HG03439 (cell line): ENCODE results near the gene MCEE.
"Not testable (repeated sequence)": the region's sequence is repeated elsewhere in the genome, so short reads cannot be mapped to it uniquely, and the experiment has no call there.

ENCODE experiments used
- ATAC-seq: cut with Tn5 transposase; IDR thresholded peaks from one replicate; pipeline ENCODE4 v1.9.1; 2021; ENCODE audit warnings: mild to moderate bottlenecking, moderate library complexity; ENCODE audit not compliant: unreplicated experiment

The MCEE gene

DNA sequence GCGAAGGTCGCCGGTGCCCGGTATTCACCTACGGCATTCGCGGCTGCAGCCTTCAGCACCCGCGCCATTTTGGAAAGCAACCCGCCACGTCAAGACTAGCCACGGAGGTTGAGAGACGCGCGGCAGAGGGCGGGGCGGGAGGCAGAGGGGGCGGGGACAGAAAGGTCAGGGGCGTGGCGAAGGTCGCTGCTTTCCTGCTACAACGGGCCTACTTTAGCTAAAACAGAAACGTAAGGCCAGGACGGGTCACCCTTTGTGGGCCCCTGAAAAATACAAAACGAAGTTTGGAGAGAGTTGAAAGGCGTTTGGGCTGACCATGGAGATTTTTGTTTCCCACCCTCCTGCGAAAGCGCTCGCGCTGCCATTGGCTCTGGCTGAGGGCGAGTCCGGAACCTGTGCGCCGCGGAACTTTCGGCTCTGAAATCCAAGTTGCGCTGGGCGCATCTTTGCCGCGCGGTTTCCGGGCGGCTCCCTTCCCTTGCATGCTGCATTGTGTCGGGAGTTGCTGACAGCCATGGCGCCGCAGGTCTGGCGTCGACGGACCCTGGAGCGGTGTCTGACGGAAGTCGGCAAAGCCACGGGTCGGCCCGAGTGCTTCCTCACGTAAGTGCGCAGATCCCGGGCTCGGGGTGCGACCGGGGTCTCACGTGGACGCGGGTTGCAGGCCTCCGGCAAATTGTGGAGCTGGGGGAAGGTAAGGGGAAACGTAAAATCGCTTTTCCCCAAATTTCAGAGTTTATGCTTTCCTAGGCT, at the start of gene MCEE, which contains the start of gene MPHOSPH10:
Gene MCEE, minus strand, starts transcription at position 78 of the 753 bp plus-strand sequence. Its CDS starts 10 bp downstream, at position 68.
Gene MPHOSPH10, plus strand, starts transcription at position 483 of the 753 bp plus-strand sequence. Its CDS starts 32 bp downstream, at position 515.
- peak; percentile 94 for ATAC-seq

DNA sequence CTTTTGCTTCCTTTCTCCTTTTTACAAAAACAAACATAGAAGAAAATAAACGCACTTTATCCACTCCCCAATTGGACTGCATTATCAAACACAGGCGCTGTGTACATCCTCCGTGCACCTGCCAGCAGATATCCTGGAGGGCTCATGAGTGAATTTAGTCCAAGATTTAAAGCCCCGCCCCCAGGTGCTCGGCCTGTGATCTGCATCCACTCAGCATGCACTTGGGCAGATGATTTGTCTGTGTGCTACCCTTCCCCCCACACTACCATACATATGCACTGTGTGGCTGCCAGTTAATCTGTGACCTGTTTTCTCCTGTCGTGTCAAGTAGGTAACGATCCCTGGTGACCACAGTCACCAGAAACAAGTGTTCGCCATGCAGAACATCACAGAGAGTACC, 48.8 kb upstream of the MCEE start:
- not testable (repeated sequence) for ATAC-seq

DNA sequence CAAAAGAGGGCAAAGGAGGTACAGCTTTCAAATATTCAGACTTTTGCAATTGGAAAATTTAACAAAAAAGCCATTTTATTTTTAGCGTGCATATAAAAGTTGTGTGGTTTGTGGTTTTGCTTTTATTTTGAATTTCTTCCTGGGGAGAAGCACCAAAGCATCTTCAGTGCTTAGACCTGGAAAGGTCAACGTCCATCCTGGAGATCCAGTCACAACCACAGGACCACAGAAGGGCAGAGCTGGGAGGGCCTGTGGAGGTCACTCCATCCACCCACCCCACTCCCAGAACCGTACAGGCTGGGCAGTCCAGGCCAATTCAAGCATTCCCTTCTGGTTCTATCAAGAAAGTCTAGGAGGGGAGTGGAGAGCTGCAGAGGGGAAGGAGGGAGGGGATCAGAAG, 44.2 kb upstream of the MCEE start:
- ATAC-seq = no peak

DNA sequence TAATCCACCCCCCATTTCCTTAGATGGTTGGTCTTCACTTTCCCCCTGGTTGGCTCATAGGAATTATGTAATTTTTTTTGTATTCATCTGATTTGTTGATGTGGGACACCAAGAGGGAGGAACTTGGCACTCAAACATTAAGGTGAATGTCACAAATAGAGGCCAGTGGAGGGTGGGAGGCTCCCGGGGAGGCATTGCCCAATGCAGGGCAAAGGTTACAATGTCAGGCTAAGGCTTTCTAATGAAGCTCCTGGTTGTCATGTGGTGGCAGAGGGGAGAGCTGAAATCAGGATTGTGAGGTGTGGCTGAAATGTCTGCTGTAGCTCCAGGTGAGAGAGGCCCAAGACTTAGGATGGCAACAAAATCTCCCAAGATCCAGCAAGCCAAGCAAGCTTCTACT, 43.1 kb upstream of the MCEE start:
- no peak for ATAC-seq

DNA sequence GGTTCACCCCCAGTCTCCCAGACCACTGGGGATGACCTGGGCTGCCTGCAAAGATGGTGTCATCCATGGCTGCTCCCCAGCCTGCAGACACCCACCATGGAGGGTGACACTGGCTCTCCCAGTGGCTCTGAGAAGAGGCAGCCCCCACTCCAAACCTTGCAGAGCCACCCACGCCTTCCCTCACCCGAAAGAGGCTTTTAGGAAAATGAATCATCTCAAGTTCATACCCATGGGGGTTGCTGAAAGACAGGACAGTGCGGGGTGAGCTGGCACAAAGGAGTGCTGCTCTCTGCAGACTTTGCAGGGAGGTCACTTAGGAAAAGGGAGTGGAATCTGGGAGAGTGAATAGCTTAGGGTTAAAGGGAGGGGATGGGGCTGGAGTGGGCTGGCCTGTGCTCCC, 36.8 kb upstream of the MCEE start:
- no peak for ATAC-seq

DNA sequence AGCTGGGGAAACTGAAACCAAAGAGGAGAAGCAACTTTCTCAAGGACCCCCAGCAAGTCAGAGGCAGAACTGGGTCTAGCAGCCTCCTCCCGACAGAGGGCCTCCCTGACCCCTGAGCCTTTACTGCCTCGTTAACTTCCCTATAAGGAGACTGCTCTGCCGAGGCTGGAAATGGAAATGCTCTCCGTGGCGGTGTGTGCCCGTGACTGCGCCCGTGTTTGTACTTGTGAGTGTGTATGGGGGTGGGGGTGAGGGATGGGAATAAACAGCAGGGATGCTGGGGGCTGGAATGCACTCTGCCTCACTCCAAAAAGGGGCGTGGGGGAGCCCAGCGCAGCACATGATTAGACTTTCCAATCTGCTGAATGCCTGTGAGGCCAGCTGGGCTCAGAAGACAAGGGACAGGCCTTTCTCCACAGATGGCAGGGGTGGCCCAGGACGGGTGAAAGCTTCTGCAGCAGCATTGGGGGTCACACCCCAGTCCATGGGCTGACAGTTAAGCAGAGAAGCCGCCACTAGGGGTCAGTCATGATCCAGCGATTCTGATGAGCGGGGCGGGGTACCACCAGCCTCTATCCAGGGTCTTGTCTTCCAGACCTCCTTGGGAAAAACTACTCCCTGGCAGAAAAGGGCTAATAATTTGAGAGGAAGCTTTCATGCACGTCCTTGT, 27.2 kb upstream of the MCEE start:
- no peak for ATAC-seq

DNA sequence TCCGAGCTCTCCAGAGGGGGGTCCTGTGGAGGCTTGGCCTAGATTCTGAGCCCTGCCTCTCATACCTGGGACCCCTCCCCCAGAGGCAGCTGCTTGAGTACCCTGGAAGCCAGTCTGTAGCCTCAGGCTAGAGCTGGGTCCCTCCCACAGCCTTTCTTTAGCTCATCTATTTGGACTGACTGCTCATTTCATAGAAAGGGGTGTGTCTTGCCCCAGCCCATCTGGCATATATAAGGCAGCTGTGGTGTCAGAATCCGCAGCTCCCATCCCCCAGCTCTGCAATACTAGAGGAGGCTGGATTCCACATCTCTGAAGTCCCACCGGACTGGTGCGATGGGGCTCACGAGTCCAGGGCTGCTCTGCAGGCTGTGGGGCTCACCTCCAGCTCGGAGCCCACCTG, 26.5 kb upstream of the MCEE start:
- ATAC-seq = no peak

DNA sequence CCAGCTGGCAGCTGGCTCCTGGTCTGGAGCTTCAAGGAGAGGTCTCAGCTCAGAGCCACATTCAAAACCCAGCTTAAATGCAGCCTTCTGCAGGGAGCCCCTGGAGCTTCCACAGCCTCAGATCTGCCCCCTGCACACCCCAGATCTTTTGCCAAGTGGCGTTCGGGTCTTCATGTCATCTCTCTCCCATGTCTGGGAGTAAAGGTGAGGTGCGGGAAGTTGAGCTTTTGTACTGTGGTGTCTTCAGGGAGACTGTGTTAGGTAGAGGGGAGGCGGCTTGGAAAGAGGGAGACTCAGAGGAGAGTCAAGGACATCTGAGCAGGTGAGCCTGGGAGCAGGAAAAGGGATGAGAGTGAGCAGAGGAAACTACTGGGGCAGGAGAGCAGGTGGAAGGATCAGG, 25.8 kb upstream of the MCEE start:
- no peak for ATAC-seq

DNA sequence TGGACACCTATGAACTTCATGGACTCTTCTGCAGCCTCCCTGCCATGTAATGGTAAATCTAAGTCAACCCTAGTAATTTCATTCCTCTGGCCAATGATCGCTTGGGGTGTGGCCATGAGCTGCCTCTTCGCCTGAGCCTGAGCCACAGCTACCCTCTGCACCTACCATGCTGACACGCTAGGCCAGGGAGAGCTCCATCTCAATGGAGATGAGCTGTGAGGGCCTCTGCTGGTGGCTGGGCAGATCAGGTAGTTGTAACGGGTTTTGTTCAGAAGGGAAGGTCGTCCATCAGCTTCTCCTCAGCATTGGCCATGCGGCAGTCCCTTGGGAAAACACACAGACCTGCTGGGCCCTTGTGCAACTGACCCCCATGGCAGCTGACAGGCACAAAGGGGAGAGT, 24.8 kb upstream of the MCEE start:
- ATAC-seq = peak; percentile 73

DNA sequence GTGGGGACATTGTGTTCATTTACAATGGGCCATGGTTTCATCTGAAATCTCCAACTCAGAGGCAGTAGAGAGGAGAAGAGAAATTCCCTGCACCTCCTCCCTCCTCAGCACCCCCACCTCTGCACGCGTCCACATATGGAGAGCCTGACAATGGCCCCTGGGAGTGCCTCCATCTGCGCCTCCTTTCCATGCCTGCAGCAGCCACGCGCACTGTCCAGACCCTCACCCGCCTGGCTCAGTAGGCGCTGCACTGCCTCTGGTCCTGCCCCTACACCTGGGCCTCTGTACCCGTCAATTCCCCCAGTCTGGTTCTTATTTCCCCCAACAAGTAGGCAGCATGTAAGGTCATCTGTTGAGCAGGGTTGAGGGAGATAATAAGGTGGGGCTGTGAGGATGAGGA, 24.2 kb upstream of the MCEE start:
- no peak for ATAC-seq

DNA sequence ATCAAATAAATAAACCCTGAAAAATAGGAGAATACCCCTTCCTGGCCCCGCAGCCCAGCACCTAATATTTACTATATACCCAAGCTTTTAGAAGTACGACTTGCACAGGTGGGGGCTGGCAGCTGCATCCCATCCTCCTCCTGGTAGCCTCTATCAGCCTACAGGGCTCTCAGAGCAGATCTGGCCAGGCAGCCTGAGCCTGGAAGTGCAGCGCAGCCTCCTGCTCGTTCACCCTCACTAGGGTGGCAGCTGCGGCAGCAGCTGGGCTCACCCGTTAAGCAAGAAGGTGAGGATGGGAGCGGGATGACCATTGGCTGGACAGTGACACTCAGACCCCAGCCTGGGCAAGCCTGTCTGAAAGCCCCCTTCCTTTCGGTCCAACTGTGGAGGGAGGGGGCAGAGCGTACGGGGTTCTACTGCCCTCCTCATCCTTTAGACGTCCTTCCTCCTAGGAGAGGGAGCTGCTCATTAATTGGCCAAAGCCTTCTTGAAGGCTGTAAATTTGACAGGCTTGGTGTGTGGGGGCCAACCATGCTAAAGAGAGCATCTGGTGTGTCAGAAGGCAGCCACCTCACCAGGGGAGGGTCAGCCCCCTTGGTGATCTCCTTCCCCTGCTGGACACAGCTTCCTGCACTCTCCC, 23.7 kb upstream of the MCEE start:
- no peak for ATAC-seq

DNA sequence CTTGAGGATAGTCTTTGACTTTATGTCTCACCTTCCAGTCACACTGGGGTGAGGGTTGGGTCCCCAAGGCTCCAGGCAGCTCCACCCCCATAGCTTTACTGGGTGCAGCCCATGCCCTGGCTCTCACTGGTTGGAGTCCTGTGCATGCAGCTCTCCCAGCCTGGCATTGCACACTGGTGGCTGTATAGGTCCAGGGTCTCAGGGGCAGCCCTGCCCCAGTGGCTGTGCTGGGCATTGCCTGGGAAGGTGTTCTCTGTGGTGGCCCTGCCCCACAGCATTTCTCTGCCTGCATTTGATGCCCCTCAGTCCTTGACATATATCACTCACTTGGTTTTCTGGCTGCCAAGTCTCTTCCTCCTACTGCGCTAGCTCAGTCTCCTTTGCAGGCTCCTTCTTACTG, 21.6 kb upstream of the MCEE start:
- no peak for ATAC-seq

DNA sequence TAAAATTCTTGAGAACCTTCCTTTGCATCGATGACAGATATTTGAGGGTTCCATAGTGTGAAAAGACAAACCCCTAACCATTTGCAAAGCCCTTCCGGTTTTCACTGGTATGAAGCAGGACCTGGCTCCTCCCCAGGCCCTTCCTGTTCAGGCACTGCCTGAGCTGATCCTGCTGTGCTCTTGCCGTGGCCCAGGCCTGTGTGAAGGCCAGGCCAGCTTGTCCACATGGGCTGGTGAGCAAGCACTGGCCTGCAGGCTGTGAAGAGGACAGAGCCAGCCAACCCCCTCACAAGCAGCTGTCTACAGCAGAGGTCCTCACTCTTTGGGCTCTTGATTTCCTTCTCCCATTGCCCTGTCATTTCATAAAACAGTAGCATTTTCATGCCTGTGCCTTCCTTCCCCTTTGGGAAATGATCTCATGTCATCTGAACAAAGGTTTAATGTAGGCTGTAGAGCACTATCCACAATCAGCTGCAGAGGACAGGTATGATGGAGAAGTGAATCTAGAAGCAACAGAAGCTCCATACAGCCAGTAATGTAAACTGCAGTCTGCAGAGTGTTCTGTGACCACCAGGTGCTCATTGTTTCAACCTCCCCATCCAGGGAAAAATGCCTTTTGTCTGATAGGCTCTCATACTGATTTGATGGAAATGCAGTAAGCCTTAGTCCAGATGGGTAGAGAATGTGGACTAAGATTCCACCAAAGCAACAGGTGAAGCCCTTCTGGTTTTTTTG, 20.2 kb upstream of the MCEE start:
- ATAC-seq = no peak

DNA sequence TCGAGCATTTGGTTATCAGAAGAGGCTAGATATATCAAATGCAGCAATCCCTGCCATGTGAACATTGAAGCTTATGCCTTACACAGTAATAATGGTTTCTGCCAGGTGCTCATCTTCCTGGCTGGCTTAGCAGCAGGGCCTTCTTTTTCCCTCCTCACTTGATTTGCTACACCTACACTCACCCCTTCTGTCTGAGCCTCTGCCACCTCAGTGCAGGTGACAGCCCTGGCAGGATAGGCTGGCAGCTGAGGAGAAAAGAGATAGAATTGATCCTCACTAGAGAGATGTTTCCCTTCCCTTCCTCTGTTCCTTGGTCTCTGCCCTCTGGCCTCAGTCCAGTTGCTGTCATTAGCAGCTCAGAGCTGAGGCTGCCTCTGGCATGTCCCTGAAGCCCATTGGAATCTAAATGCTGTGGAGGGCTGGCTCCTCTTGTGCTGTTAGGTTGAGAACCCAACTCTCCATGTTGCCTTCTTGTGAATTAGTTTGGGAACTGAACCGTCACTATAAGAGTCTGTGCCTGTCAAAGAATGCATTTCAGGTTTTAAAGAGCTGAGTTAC, 18.6 kb upstream of the MCEE start:
- no peak for ATAC-seq

DNA sequence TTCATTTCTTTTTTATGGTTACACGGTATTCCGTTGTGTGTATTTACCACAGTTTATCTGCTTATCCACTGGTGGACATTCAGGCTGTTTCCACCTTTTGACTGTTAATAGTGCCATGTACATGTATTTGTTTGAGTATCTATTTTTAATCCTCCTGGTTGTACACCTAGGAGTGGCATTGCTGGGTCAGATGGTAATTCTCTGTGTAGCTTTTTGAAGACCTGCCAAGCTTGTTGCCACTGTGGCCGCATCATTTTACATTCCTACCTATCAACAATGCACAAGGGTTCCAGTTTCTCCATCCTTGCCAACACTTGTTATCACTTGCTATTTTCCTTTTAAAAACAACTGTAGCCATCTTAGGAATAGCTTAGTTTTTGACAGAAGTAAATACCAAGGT, 13.8 kb upstream of the MCEE start:
- ATAC-seq = no peak

DNA sequence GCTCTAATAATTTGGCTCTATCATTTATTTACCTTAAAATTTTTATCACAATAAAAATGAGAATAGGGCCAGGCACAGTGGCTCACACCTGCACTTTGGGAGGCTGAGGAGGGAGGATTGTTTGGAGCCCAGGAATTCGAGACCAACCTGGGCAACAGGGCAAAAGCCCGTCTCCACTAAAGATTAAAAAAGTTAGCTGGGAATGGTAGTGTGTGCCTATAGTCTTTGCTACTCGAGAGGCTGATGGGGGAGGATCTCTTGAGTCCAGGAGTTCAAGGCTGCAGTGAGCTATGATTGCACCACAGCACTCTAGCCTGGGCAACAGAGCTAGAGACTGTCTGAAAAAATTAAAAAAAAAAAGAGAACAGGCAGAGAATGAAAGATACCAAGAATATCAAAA, 6.1 kb upstream of the MCEE start:
- no peak for ATAC-seq

DNA sequence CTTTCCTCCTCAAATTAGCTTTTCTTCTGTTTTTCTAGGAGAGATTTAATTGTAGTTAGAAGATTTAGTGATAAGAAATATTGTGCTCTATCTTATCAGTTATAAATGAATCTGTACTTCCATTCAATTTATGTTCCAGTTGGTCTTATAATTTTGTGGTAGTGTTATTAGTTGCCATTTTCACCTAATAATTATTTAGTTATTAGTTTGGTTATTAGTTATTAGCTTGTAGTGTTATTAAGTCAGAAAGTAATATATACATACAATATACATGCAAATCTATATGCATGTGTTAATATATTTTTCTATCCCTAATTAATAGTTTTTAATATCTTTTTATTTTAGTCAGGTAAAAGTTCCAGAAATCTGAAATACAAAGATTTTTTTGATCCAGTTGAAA, 3.6 kb upstream of the MCEE start:
- ATAC-seq = no peak

DNA sequence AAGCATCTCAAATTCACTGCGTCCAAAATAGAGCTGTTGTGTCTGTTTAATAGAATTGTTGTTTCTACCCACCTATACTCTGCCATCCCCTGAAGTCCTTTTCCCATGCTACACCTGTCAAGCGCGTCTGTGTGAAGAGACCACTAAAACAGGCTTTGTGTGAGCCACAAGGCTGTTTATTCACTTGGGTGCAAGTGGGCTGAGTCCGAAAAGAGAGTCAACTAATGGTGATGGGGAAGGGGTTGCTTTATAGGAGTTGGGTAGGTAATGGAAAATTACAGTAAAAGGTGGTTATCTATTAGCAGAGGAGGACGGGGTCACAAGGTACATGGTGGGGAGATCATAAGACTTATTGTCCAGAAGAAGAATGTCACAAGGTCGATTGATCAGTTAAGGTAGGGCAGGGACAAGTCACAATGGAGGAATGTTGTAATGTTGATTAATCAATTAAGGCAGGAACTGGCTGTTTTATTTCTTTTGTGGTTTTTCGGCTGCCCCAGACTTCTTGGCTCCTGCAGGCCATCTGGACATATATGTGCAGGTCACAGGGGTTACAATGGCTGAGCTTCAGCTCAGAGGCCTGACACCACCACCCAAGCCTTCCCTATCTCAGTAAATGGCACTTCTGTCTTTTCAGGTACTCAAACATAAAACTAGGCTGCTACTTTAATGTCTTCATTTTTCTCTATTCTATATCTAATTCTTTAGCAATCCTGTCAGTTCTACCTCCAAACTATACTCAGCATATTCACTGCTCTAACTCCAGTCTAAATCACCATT, 1.5 kb upstream of the MCEE start:
- ATAC-seq = not testable (repeated sequence)

DNA sequence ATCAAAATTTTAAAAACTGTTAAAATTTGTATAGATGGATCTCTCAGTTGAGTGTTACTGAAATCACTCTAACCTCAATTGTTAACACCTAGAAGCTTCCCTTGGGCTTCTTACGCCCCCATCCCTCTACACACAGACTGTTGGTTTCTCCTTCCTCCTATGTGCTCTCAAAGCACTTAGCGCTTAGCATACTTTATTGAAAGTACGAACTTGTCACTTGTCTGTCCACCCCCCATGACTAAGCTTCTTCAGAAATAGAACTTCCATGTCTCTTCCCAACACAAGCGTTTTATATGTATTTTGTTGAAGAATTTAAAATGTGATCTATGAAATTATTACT, 846 bp upstream of the MCEE start:
- ATAC-seq = no peak

DNA sequence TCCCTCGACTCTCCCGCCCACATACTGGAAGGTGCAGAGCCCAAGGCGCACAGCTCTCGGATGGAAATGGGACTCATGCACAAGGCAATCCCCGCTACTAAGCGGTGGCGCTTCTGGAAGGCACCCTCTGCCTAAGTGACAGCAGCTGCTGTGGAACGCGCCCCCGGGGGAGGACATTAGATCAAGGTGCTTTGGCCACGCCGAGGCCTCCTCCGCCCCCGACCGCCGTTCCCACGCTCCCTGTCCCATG, 202 bp downstream of the MCEE start:
- peak; percentile 46 for ATAC-seq
